ENCODE results near the gene ZNF433.

Gene ZNF433

GRCh38 chr19:11989112-11989456 lies 46.4 kb downstream of the ZNF433 start:
- DNase-seq (ENCODE audit: low read depth in 3 of 3), result no peak

GRCh38 chr19:11987405-11988281 lies 47.8 kb downstream of the ZNF433 start:
- DNase-seq (ENCODE audit: low read depth in 3 of 3), result peak; percentile 89 to 97 (median 92)

- no peak for DNase-seq (ENCODE audit: low read depth in 3 of 3)
Observed at GRCh38 chr19:11986754-11987153, 48.7 kb downstream of the ZNF433 start.

- no peak for DNase-seq (ENCODE audit: low read depth in 3 of 3)
Observed at GRCh38 chr19:11984986-11985385, 50.5 kb downstream of the ZNF433 start.

- no peak for DNase-seq (ENCODE audit: low read depth in 3 of 3)
Observed at GRCh38 chr19:11982526-11982925, 53.0 kb downstream of the ZNF433 start.

GRCh38 chr19:11979527-11979926 lies 56.0 kb downstream of the ZNF433 start:
- no peak for DNase-seq (ENCODE audit: low read depth in 3 of 3)

GRCh38 chr19:11978492-11979100 lies 56.9 kb downstream of the ZNF433 start:
- no peak for DNase-seq (ENCODE audit: low read depth in 3 of 3)

GRCh38 chr19:11973019-11973810 lies 62.3 kb downstream of the ZNF433 start:
- DNase-seq (ENCODE audit: low read depth in 3 of 3), result no peak

- no peak for DNase-seq (ENCODE audit: low read depth in 3 of 3)
Observed at GRCh38 chr19:11971041-11971440, 64.4 kb downstream of the ZNF433 start.

- no peak for DNase-seq (ENCODE audit: low read depth in 3 of 3)
Observed at GRCh38 chr19:11970174-11970573, 65.3 kb downstream of the ZNF433 start.

GRCh38 chr19:11964858-11965645 lies 70.4 kb downstream of the ZNF433 start, which contains the start of gene ZNF763:
Gene ZNF763 (plus strand): TSS chr19:11965040. CDS start chr19:11965209, 169 bp downstream.
- peak; percentile 79 to 83 (median 83) for DNase-seq (ENCODE audit: low read depth in 3 of 3)
